MM.1S (cell line): Measurements from ENCODE around the gene ITGB5.

Experiments
- EZH2 ChIP-seq: fragments of 300-600 bp; sonication (generic); optimal IDR thresholded peaks from 2 replicates; pipeline ENCODE3; 2017; ENCODE audit warnings: low read depth, mild to moderate bottlenecking, antibody characterized with exemption, low read length, mixed read lengths
- TF ChIP-seq, protein P1 (sequence below): fragments of 300-600 bp; sonication (generic); IDR thresholded peaks from 2 replicates; pipeline ENCODE4 v1.5.1; 2016; ENCODE audit warnings: antibody characterized with exemption, low read length, mixed read lengths

DNA sequence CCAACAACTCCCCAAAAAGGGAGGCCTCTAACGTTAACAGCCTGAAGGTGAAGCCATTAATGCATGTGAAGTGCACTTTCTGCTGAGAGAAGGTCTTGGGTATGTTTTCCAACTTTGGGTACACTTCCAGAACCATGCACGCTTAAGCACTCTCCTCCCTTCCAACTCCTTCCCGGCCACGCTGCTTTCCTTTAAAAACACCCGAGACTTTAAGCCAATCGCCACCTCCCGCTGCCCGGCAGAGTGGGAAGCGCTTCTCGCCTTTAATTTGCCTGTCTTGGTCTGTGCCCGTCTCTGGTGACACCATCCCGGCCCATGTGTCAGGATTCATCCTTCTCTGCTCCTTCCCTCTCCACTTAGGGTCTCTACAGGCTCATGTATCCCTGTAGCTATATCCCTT, 35.3 kb downstream of the ITGB5 start:
- TF ChIP-seq, protein P1, sequence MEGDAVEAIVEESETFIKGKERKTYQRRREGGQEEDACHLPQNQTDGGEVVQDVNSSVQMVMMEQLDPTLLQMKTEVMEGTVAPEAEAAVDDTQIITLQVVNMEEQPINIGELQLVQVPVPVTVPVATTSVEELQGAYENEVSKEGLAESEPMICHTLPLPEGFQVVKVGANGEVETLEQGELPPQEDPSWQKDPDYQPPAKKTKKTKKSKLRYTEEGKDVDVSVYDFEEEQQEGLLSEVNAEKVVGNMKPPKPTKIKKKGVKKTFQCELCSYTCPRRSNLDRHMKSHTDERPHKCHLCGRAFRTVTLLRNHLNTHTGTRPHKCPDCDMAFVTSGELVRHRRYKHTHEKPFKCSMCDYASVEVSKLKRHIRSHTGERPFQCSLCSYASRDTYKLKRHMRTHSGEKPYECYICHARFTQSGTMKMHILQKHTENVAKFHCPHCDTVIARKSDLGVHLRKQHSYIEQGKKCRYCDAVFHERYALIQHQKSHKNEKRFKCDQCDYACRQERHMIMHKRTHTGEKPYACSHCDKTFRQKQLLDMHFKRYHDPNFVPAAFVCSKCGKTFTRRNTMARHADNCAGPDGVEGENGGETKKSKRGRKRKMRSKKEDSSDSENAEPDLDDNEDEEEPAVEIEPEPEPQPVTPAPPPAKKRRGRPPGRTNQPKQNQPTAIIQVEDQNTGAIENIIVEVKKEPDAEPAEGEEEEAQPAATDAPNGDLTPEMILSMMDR = no peak
- TF ChIP-seq EZH2 = no peak
